Measurements from ENCODE around the gene ZNF316.
A peak's percentile ranks its signal among the peaks of the same experiment; 100 is the strongest.

ZNF316 gene

DNA sequence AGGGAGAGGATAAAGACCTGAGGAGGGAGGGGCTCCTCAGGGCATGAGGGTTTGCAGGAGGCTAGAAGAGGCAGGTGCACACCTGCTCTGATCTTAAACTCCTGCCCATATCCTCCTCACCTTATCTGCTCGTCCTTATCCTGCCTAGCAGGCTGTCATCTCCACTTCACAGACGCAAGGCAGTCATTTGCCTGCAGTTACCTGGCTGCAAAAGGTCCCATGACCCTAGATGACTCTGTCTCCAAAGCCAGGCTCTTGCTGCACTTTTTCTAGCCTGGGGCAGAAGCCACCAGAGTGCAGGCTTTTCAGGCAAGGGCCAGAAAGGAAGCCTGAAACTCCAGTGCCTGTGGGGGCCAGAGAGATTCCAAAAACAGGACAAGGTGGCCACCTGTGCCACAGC lies 23.4 kb upstream of the ZNF316 start:
- no peak for DNase-seq (ENCODE audit: low read depth)
- H3K4me3 ChIP-seq (ENCODE audit: control insufficient read depth, low read depth, low read length) = no peak overlapping the region
- TF ChIP-seq, protein P1, sequence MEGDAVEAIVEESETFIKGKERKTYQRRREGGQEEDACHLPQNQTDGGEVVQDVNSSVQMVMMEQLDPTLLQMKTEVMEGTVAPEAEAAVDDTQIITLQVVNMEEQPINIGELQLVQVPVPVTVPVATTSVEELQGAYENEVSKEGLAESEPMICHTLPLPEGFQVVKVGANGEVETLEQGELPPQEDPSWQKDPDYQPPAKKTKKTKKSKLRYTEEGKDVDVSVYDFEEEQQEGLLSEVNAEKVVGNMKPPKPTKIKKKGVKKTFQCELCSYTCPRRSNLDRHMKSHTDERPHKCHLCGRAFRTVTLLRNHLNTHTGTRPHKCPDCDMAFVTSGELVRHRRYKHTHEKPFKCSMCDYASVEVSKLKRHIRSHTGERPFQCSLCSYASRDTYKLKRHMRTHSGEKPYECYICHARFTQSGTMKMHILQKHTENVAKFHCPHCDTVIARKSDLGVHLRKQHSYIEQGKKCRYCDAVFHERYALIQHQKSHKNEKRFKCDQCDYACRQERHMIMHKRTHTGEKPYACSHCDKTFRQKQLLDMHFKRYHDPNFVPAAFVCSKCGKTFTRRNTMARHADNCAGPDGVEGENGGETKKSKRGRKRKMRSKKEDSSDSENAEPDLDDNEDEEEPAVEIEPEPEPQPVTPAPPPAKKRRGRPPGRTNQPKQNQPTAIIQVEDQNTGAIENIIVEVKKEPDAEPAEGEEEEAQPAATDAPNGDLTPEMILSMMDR (conservative IDR thresholded peaks at IDR 0.05; ENCODE audit: control insufficient read depth, insufficient read depth, low read depth, low read length) = no peak

DNA sequence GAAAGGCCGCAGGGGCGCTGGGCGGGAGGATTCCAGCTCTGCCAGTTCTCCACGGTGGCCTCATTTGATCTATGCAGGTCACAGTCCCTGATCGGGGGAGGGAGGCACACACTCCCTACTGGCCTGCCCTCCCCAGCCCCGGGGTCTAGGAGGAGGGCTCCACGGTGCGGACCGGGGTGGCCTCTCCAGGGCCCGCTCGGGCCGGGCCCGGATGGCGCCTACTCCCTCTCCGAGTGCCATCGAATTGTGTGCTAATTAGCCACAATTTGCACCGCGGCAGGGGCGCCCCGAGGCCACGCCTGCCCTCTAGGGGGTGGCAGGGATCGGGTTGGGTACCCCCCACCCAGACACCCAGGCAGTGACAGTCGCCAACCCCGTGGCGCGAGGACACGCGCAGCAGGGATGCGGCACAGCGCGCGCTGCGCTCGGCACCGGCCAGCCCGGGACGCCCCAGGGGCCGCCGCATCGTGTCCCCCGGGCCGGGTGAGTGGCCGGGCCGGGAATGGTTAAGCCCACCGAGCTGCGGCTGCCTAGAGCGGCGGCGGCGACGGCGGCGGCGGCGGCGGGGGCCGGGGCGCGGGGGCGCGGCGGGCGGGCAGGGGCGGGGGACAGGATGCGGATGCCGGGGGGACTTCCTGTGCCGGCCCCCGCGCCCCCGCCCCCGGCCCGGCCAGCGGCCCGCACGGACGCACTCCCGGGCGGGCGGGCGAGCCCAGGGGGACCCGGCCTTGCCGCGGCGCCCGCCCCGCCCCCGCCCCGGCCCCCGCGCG lies 22.0 kb upstream of the ZNF316 start, which contains the start of gene ZNF853:
Gene ZNF853, plus strand, starts transcription at position 658 of the 770 bp plus-strand sequence. CDS start 565 bp downstream, outside the sequence.
- TF ChIP-seq, protein P1 (conservative IDR thresholded peaks at IDR 0.05; ENCODE audit: control insufficient read depth, insufficient read depth, low read depth, low read length) = no peak
- no peak for DNase-seq (ENCODE audit: low read depth)
- H3K4me3 ChIP-seq (ENCODE audit: control insufficient read depth, low read depth, low read length) = peak within 1 kb of the TSS; percentile 2

DNA sequence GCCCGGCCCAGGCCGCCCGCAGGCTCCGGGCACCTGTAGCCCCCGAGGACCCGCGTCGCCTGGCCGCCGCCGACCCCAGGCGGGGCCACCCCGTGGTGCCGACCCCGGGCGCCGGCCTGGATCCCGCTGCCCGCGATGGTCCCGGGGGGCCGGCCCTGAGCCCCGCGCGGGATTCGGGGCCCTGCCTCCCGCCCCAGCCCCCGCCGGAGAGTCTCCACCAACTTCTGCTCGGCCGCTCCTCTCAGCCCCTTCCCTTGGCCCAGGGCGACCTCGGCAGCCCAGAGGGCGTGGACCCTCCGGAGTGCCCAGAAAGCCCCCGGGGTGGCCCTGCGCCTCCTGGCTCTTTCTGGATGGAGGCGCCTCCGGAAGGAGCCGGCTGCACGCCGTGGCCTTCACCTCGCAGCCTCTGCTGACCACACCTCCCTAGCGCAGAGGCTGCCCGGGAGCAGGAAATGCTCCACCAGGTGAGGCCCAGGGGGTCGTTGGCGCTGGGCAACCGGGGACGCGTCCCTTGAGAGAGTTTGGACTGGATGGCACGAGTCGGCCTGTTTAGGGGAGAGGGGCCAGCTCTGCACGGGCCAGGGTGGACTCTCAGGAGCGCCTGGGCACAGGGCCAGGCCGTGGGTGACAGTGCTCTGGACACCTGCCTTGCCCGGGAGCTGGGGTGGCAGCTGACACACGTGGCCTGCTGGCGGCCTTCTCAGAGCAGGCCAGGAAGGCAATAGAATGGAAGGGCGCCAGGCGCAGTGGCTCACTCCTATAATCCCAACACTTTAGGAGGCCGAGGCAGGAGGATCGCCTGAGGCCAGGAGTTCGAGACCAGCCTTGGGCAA lies 21.2 kb upstream of the ZNF316 start:
- H3K4me3 ChIP-seq (ENCODE audit: control insufficient read depth, low read depth, low read length) = peak overlapping the region; percentile 2
- TF ChIP-seq, protein P1 (conservative IDR thresholded peaks at IDR 0.05; ENCODE audit: control insufficient read depth, insufficient read depth, low read depth, low read length) = no peak

DNA sequence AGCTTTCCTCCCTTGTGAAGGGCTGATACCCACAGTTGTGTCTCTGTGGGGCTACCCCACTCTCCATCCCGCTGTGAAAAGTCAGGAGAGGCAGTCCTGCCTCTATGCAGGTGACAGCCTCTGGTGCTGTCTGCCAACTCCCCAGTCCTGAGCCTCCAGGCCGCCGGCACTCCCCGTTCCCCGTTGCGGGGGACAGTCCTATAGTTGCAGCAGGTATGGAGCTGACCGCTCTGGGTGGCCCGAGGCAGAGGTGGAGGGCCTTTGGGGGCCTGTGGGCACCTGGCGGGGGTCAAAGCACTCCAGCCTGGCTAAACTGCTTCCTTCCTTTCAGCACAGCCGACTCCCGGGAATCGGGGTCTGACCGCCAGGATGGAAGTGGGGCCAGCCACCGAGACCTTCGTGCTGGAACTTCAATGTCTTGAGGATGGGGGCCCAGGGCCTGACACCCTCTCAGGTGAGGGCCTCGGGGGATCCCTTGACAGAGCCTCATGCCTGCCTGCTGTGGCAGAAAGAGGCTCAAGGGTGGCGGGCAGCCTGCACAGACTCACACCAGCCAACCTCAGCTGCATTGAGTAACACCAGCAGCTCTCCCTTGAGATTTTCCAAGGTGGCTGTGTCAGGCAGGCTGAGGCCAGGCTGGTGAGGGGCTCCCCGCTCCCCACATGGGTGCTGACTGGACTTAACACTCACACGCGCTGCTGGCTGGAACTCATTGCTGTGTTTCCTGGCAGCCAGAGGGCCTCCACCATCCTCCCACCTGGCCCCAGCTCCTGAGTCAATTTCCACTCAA lies 20.1 kb upstream of the ZNF316 start:
- no peak for DNase-seq (ENCODE audit: low read depth)
- TF ChIP-seq, protein P1 (conservative IDR thresholded peaks at IDR 0.05; ENCODE audit: control insufficient read depth, insufficient read depth, low read depth, low read length) = no peak

More for the DNA sequence above, 21.2 kb upstream of the ZNF316 start:
- no peak for DNase-seq (ENCODE audit: low read depth)

DNA sequence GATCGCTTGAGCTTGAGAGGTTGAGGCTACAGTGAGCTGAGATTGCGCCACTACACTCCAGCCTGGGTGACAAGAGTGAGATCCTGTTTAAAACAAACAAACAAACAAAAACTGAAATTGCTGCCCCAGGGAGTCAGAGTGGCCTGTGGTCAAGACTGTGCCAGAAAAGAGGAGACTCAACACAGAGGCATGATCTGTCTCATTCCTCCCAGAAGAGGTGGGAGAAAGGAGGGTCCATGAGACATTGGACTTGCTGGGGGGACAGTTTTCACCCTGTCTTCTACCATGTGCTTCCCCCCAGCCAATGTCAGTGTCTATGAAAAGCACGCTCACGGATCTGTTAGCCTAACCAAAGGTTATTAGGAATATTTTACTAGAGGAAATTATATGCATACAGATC lies 18.5 kb upstream of the ZNF316 start:
- DNase-seq (ENCODE audit: low read depth) = peak; percentile 34
- no peak overlapping the region for H3K4me3 ChIP-seq (ENCODE audit: control insufficient read depth, low read depth, low read length)
- TF ChIP-seq, protein P1 (conservative IDR thresholded peaks at IDR 0.05; ENCODE audit: control insufficient read depth, insufficient read depth, low read depth, low read length) = no peak

More for the DNA sequence above, 20.1 kb upstream of the ZNF316 start:
- H3K4me3 ChIP-seq (ENCODE audit: control insufficient read depth, low read depth, low read length) = no peak overlapping the region

DNA sequence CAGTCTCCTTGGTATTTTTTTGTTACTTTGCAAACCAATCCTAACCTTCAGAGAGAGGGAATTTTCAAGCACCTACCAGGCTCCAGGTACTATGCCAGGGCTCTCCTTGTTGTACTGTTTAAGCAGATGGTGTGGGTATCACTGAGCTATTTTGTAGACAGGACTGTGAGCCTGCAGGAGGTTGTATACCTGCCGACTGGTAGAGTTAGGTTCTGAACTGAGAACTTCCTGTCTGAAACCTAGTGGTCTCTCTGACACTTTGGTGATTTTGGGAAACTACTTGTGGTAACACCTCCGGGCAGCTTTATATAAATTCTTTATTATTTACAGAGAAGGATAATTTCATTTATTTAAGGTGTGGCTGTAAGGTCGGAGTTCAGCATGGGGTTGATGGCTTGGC lies 17.2 kb upstream of the ZNF316 start:
- no peak overlapping the region for H3K4me3 ChIP-seq (ENCODE audit: control insufficient read depth, low read depth, low read length)
- no peak for DNase-seq (ENCODE audit: low read depth)
- TF ChIP-seq, protein P1 (conservative IDR thresholded peaks at IDR 0.05; ENCODE audit: control insufficient read depth, insufficient read depth, low read depth, low read length) = no peak
